Measurements from ENCODE around the gene ANKS6. TPM values are rescaled to one million over a fixed set of nuclear protein-coding genes. Genes with fewer than 3 reads are reported as not detected.

Gene ANKS6
- total RNA-seq, 1 donor from 2014 or later: 17.1 TPM

- Mint-ChIP-seq H3K4me1 (ENCODE audit: low read depth) (no peaks in the 10 kb centered on the region), H3K27me3 (ENCODE audit: low read depth) (peaks cover 13% of the 10 kb centered on the region), H3K36me3 (ENCODE audit: low read depth) (peaks cover 1% of the 10 kb centered on the region), H3K27ac (ENCODE audit: unreplicated experiment) (no peak overlapping the region), H3K4me3 (ENCODE audit: unreplicated experiment) (no peak overlapping the region), H3K9me3 (ENCODE audit: low read depth) (no peaks in the 10 kb centered on the region)
- no peak for TF ChIP-seq CTCF (IDR thresholded peaks at IDR 0.05)
- DNase-seq (ENCODE audit: low spot score): no peak
These were observed 29.1 kb upstream of the ANKS6 start for GRCh38 chr9:98825414-98825813.

- TF ChIP-seq CTCF (IDR thresholded peaks at IDR 0.05): no peak
- DNase-seq (ENCODE audit: low spot score): peak; percentile 68
These were observed 27.4 kb upstream of the ANKS6 start for GRCh38 chr9:98823666-98824334.

GRCh38 chr9:98822661-98823060 is 26.3 kb upstream of the ANKS6 start:
- peaks cover 1% of the 10 kb centered on the region for H3K36me3 Mint-ChIP-seq (ENCODE audit: low read depth)
- TF ChIP-seq CTCF (IDR thresholded peaks at IDR 0.05): no peak
- no peaks in the 10 kb centered on the region for H3K4me1 Mint-ChIP-seq (ENCODE audit: low read depth)
- no peak overlapping the region for H3K27ac Mint-ChIP-seq (ENCODE audit: unreplicated experiment)
- peaks cover 6% of the 10 kb centered on the region for H3K9me3 Mint-ChIP-seq (ENCODE audit: low read depth)
- no peak overlapping the region for H3K4me3 Mint-ChIP-seq (ENCODE audit: unreplicated experiment)
- H3K27me3 Mint-ChIP-seq (ENCODE audit: low read depth): peaks cover 4% of the 10 kb centered on the region
- DNase-seq (ENCODE audit: low spot score): peak; percentile 55

More at GRCh38 chr9:98823666-98824334, 27.4 kb upstream of the ANKS6 start:
- Mint-ChIP-seq H3K4me1 (ENCODE audit: low read depth) (no peaks in the 10 kb centered on the region), H3K9me3 (ENCODE audit: low read depth) (peaks cover 2% of the 10 kb centered on the region), H3K27me3 (ENCODE audit: low read depth) (peaks cover 11% of the 10 kb centered on the region), H3K4me3 (ENCODE audit: unreplicated experiment) (no peak overlapping the region), H3K27ac (ENCODE audit: unreplicated experiment) (no peak overlapping the region), H3K36me3 (ENCODE audit: low read depth) (peaks cover 1% of the 10 kb centered on the region)

- DNase-seq (ENCODE audit: low spot score): no peak
- H3K27me3 Mint-ChIP-seq (ENCODE audit: low read depth): peaks cover 2% of the 10 kb centered on the region
- TF ChIP-seq CTCF (IDR thresholded peaks at IDR 0.05): no peak
- peaks cover 6% of the 10 kb centered on the region for H3K9me3 Mint-ChIP-seq (ENCODE audit: low read depth)
- H3K27ac Mint-ChIP-seq (ENCODE audit: unreplicated experiment): no peak overlapping the region
- H3K4me3 Mint-ChIP-seq (ENCODE audit: unreplicated experiment): no peak overlapping the region
- H3K36me3 Mint-ChIP-seq (ENCODE audit: low read depth): peaks cover 1% of the 10 kb centered on the region
- no peaks in the 10 kb centered on the region for H3K4me1 Mint-ChIP-seq (ENCODE audit: low read depth)
These were observed 25.5 kb upstream of the ANKS6 start for GRCh38 chr9:98821831-98822230.

GRCh38 chr9:98819231-98819630 is 22.9 kb upstream of the ANKS6 start:
- Mint-ChIP-seq H3K4me1 (ENCODE audit: low read depth) (no peaks in the 10 kb centered on the region), H3K4me3 (ENCODE audit: unreplicated experiment) (no peak overlapping the region), H3K27me3 (ENCODE audit: low read depth) (peaks cover 2% of the 10 kb centered on the region), H3K9me3 (ENCODE audit: low read depth) (peaks cover 6% of the 10 kb centered on the region), H3K36me3 (ENCODE audit: low read depth) (peaks cover 1% of the 10 kb centered on the region), H3K27ac (ENCODE audit: unreplicated experiment) (no peak overlapping the region)
- DNase-seq (ENCODE audit: low spot score): peak; percentile 52
- TF ChIP-seq CTCF (IDR thresholded peaks at IDR 0.05): no peak

Data from chondrocyte (in vitro differentiated cells).